HG03354 (cell line): Measurements from ENCODE around the gene LMBR1.
"Not testable (repeated sequence)": the region's sequence is repeated elsewhere in the genome, so short reads cannot be mapped to it uniquely, and the experiment has no call there.

Source experiments
- ATAC-seq: cut with Tn5 transposase; IDR thresholded peaks from one replicate; pipeline ENCODE4 v1.9.1; 2021; ENCODE audit warnings: mild to moderate bottlenecking; ENCODE audit not compliant: unreplicated experiment, poor library complexity, severe bottlenecking

LMBR1 gene

DNA sequence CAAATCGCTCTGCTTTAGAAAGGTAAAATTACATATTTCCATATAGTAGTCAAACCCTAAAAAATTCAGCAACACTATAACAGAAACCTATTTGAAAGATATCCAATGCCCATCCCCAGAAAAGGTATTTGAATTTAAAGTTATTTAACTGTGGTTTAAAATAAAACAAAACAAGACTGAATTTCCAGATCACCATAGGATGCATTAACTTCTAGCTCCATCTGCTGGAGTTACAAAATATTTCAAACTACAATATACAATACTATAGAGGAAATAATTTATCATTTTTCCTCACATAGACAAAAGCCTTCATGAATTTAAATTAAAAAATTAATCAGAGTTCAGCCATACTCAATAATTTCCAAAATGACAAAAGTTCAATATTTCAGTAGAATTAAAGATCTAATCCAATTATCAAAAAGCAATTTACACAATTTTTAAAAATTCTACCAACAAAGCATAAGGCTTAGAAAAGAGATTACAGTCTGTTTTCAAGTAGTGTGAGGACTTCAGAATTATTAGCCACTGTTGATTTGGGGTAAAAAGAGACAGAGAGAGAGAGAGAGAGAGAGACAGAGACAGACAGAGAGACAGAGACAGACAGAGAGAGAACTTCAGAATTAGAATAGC, 75.9 kb downstream of the LMBR1 start:
- ATAC-seq: no peak

- ATAC-seq: no peak
These were observed 81.3 kb downstream of the LMBR1 start for GRCh38 chr7:156811706-156812105.

DNA sequence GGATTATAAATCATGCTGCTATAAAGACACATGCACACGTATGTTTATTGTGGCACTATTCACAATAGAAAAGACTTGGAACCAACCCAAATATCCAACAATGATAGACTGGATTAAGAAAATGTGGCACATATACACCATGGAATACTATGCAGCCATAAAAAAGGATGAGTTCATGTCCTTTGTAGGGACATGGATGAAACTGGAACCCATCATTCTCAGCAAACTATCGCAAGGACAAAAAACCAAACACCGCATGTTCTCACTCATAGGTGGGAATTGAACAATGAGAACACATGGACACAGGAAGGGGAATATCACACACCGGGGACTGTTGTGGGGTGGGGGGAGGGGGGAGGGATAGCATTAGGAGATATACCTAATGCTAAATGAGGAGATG, 89.3 kb downstream of the LMBR1 start:
- not testable (repeated sequence) for ATAC-seq

DNA sequence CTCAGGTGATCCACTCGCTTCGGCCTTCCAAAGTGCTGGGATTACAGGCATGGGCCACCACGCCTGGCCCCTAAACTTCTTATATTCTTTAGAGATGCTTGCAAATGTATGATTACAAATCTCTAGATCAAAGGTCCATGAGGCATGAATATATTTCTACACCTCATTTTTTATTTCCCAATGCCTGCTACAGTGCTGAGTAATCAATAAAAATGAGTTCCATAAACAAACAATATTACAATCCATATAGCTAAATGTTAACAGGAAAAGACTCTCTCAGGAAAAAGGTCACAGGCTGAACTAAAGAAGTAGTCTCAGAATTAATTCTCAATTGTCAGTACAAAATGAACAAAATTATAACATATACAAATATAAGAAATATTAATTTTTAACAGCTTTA, 90.8 kb downstream of the LMBR1 start:
- no peak for ATAC-seq

DNA sequence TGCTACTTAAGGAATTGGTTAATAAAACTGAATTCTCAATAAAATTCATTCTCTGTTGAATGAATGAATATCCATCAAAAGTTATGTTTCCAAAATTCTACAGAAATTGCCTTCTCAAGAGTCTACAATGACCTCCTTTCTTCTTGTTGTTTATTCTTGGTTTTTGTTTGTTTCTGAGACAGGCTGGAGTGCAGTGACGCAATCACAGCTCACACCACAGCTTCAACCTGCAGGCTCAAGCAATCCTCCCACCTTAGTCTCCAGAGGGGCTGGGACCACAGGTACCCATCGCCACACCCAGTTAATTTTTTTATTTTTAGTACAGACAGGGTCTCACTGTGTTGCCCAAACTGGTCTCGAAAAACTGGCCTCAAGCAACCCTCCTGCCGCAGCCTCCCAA, 97.6 kb downstream of the LMBR1 start:
- ATAC-seq: no peak

GRCh38 chr7:156793334-156793733, 99.6 kb downstream of the LMBR1 start:
- ATAC-seq: no peak

GRCh38 chr7:156792611-156793010, 100.4 kb downstream of the LMBR1 start:
- no peak for ATAC-seq

DNA sequence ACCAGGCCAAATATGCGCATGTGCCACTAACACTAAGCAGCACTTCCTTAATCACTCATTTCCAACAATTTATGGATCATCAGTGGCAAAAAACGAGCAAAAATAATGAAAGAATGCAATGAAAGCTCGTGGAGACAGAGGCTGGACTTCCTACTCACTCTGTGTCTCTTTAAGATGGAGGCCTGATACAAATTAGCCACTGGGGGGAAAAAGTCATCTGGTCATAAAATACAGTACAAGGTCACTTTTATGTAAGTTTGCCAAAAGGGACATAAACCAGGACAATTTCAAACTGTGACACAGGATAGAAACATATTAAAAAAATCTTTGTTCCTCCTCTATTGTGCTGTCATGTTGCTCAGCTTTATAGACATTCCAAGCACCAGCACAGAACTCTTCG, 101.7 kb downstream of the LMBR1 start:
- no peak for ATAC-seq

DNA sequence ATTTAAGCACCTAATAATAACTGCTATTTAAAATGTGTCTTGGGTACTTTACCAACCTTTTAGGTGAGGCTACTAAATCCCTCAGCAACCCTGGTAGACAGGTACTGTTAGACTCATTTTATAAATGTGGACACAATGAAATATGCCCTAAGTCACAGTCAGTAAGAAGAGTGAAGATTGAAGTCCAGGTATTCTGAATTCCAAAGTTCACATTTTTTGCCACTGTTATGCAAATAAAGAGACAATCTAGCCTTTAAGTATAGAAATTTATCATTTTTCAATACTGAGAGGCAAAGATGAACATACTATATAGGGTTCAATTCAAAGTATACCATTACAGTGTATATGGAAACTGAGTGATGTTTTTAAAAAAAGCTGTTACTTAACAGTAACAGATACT, 102.7 kb downstream of the LMBR1 start:
- ATAC-seq: no peak

DNA sequence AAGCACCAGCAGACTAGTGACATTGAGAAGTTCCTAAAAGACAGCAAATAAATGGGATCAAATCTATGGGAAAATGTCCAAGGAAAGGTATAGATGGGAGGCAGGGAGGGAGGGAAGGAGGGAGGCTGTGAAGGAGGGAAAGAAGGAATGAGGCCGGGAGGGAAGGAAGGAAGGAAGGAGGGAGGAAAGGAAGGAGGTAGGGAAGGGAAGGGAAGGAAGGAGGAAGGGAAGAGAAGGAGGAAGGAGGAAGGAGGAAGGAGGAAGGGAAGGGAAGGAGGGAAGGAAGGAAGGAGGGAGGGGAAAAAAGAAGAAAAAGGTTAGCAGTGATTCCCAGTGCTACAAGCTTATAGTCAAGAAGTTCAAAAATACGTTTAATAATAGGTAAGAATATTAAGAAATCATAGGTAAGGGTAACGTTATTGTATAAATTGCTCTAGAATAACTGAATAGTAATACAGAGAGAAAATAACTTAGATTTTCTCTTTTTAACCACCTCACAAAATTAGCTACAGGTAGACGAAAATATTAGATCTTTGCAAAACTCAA, 106.9 kb downstream of the LMBR1 start:
- no peak for ATAC-seq

DNA sequence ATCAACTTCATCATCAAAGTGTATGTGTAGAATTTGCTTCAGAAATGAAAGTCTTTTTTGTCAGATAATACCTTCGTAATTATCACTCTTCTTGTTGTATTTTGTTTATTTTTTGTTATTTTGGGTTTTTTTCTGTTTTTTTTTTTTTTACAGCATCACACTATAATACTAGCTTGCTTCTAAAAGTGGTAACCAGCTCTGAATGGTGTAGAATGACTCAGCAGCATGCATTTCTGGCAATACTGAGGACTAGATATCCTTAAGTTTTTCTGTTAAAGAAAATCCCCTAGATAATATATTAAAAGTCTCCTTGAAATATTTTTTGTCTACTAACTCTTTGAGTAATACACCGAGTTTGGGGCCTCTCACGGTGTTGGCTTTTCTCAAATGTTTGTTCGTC, 109.1 kb downstream of the LMBR1 start:
- no peak for ATAC-seq

DNA sequence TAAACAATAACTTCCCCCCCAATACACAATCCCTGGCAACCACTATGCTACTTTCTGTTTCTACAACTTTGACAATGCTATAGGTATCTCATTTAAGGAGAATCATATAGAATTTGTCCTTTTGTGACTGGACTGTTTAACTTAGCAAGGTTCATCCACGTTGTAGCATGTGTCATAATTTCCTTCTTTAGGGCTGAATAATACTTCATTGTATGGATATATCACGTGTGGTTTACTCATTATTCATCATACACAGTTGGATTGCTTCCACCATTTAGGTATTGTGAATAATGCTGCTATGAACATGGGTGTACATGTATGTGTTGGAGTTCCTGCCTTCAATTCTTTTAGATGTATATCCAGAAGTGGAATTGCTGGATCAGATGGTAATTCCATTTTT, 111.0 kb downstream of the LMBR1 start:
- no peak for ATAC-seq

GRCh38 chr7:156780724-156781455, 112.1 kb downstream of the LMBR1 start:
- ATAC-seq: peak; percentile 95

DNA sequence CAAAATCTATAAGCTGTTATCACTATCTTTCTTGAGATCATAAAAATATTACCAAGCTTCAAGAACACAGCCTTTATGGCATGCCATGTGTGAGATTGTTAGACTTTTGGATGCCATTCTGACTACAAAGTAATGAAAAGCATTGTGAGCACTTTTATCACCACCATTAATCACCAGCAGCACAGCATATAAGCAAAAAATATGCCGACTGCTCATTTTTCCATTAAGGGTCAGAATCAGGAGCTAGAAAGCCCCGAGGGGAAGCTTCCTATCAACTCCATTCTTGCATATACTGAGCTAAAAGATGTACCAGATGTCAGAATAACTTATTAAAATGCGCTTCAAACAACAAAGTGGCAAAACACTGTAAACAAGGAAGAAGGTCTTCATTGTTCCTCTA, 114.3 kb downstream of the LMBR1 start:
- ATAC-seq: no peak

DNA sequence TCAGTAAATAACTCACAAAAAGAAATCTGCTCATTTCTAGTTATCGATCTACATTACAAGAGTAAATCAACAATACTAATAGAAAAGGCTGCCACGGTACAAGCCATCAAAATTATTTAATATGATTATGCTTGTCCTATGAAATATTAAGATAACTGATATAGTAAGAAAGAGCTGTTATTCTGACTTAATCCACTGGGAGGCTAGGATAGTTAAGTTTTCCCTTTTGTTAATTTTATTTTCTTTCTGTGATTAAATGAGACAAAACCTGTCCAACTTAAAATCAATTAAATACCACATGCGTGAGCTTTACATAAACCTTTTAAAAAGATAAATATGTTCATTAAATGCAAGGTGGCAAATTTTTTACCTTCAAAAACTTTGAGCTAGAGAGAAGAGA, 114.8 kb downstream of the LMBR1 start:
- ATAC-seq: no peak

DNA sequence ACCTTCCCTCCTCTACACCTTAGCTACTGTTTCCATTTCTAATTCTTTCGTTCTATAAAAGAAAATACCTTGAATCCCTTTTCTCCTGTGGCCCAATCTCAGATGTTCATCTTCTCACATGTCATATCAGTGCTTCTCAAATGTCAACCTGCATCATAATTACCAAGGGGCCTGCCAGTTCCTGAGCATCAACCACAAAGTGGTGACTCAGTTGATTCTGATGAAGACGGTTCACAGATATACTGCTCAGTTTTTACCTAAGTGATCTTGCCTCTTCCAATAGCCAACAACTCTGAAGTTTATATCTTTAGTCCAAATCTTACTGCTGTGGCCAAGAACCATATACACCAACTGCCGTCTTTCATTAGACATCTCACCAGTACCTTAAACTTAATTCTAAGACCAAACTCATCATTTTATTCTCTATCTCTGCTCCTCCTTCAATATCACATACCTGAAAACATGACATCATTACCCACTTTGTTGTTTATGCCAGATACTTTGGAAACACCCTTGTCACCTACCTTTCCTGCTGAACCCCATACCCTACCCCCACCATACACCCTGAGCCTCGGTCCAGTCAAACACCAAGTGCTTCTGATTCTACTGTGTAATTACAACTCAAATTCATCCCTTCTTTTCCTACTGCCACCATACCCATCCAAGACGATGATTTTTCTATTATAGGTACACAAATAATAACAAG, 115.5 kb downstream of the LMBR1 start:
- no peak for ATAC-seq

GRCh38 chr7:156776527-156776926, 116.5 kb downstream of the LMBR1 start:
- no peak for ATAC-seq

GRCh38 chr7:156773966-156774365, 119.0 kb downstream of the LMBR1 start:
- ATAC-seq: peak; percentile 72

GRCh38 chr7:156772725-156773124, 120.3 kb downstream of the LMBR1 start:
- no peak for ATAC-seq

GRCh38 chr7:156768698-156769472, 124.1 kb downstream of the LMBR1 start:
- no peak for ATAC-seq
